H1 (cell line): ENCODE measurements around the gene RCHY1. TPM values are rescaled to one million over a fixed set of nuclear protein-coding genes. Genes with fewer than 3 reads are reported as not detected.

ENCODE experiments used
- CTCF ChIA-PET: fragments of 300-600 bp; sonication (Branson Sonifier 250); formaldehyde crosslinking; loops from one replicate; lab custom pipeline; 2021; ENCODE audit not compliant: partially characterized antibody; lab: Charles Lee
- POLR2A ChIA-PET: fragments of 300-600 bp; sonication (Branson Sonifier 250); formaldehyde crosslinking; loops from one replicate; lab custom pipeline; 2021; ENCODE audit warnings: inconsistent platforms; ENCODE audit not compliant: partially characterized antibody; lab: Charles Lee
- DNase-seq, 2 experiments: peaks; one replicate each; pipeline versions ENCODE4 v3.0.0 to v3.0.0-alpha.2; 2010 to 2022; ENCODE audit warnings: low spot score in 2 of 2, low read depth in 1 of 2, mixed read lengths in 1 of 2
- FAIRE-seq: peaks from 2 replicates; lab custom pipeline; 2011; peaks lifted over from hg19 to GRCh38; lab: Jason Lieb, UNC
- H2AFZ ChIP-seq: 2 replicates; pipeline ENCODE4 v1.8.1; 2012; ENCODE audit warnings: low read length, inconsistent platforms
- H2AK5ac ChIP-seq: 2 replicates; pipeline ENCODE4 v1.6.1; 2013; ENCODE audit warnings: low read depth, low read length
- H2BK120ac ChIP-seq: replicated peaks from 2 replicates; pipeline ENCODE3; 2013; ENCODE audit warnings: low read depth, low read length, inconsistent platforms
- H2BK12ac ChIP-seq: 2 replicates; pipeline ENCODE4 v1.6.1; 2013; ENCODE audit warnings: low read depth, low read length
- H2BK15ac ChIP-seq: 2 replicates; pipeline ENCODE4 v1.6.1; 2013; ENCODE audit warnings: low read length
- H2BK20ac ChIP-seq: 2 replicates; pipeline ENCODE4 v1.6.1; 2013; ENCODE audit warnings: low read length
- H2BK5ac ChIP-seq: 2 replicates; pipeline ENCODE4 v1.6.1; 2013; ENCODE audit warnings: low read depth, low read length
- H3K14ac ChIP-seq: 2 replicates; pipeline ENCODE4 v1.6.1; 2013; ENCODE audit warnings: inconsistent platforms; ENCODE audit not compliant: insufficient read length
- H3K18ac ChIP-seq: 2 replicates; pipeline ENCODE4 v1.6.1; 2013; ENCODE audit warnings: low read length; ENCODE audit errors: extremely low read depth
- H3K23ac ChIP-seq: 2 replicates; pipeline ENCODE4 v1.6.1; 2013; ENCODE audit warnings: inconsistent platforms; ENCODE audit not compliant: insufficient read length
- H3K23me2 ChIP-seq: 2 replicates; pipeline ENCODE4 v1.6.1; 2013; ENCODE audit warnings: low read depth, low read length
- H3K27ac ChIP-seq: 2 replicates; pipeline ENCODE4 v1.6.1; 2011; ENCODE audit warnings: low read depth, low read length, inconsistent platforms
- H3K27me3 ChIP-seq, 4 experiments: replicated peaks in 1 of 4; 1 replicate in 1 of 4; 2 replicates in 3 of 4; pipeline versions ENCODE4 v1.6.1 to v1.8.1; 2011 to 2013; ENCODE audit warnings: low read length in 3 of 4, mild to moderate bottlenecking in 3 of 4, inconsistent platforms in 2 of 4, mixed read lengths in 2 of 4, moderate library complexity in 1 of 4; ENCODE audit not compliant: control insufficient read depth in 3 of 4, insufficient read depth in 3 of 4; ENCODE audit errors: extremely low read depth in 1 of 4
- H3K36me3 ChIP-seq, 4 experiments: 2 replicates each; pipeline versions ENCODE4 v1.6.1 to v1.8.1; 2011 to 2013; ENCODE audit warnings: mild to moderate bottlenecking in 4 of 4, low read length in 3 of 4, moderate library complexity in 2 of 4, control low read depth in 1 of 4, inconsistent platforms in 1 of 4; ENCODE audit not compliant: insufficient read depth in 4 of 4, control insufficient read depth in 2 of 4
- H3K4ac ChIP-seq: replicated peaks from 2 replicates; pipeline ENCODE3; 2013; ENCODE audit warnings: low read length, low read depth, mixed read lengths, inconsistent platforms; ENCODE audit not compliant: insufficient read length
- H3K4me1 ChIP-seq, 4 experiments: replicated peaks in 1 of 4; 1 replicate in 1 of 4; 2 replicates in 3 of 4; pipeline versions ENCODE4 v1.6.1 to v1.8.1; 2011 to 2013; ENCODE audit warnings: low read length in 3 of 4, inconsistent platforms in 2 of 4, mixed read lengths in 1 of 4; ENCODE audit not compliant: insufficient read depth in 4 of 4, control insufficient read depth in 3 of 4
- H3K4me2 ChIP-seq, 2 experiments: 2 replicates each; pipeline versions ENCODE4 v1.6.1 to v1.8.1; 2011 to 2013; ENCODE audit warnings: low read depth in 2 of 2, low read length in 2 of 2, control low read depth in 1 of 2, inconsistent platforms in 1 of 2, mild to moderate bottlenecking in 1 of 2; ENCODE audit not compliant: insufficient read depth in 1 of 2
- H3K4me3 ChIP-seq, 4 experiments: fragments of 200-600, 300-600 bp in 1 of 4; sonication (generic), shearing (Covaris generic), sonication (Bioruptor Twin) in 1 of 4; 2 replicates each; pipeline versions ENCODE4 v1.5.1 to v1.8.1; 2011 to 2016; ENCODE audit warnings: low read length in 4 of 4, low read depth in 3 of 4, control low read depth in 2 of 4, inconsistent platforms in 2 of 4, mild to moderate bottlenecking in 2 of 4, mixed read lengths in 1 of 4, moderate library complexity in 1 of 4; ENCODE audit not compliant: insufficient read depth in 2 of 4; ENCODE audit errors: extremely low read depth in 1 of 4
- H3K56ac ChIP-seq: replicated peaks from 2 replicates; pipeline ENCODE3; 2013; ENCODE audit warnings: low read depth, mild to moderate bottlenecking, mixed read lengths, low read length, inconsistent platforms; ENCODE audit not compliant: insufficient read length
- H3K79me1 ChIP-seq: 2 replicates; pipeline ENCODE4 v1.6.1; 2013; ENCODE audit warnings: low read depth, low read length, control low read depth
- H3K79me2 ChIP-seq, 2 experiments: 2 replicates each; pipeline versions ENCODE4 v1.6.1 to v1.8.1; 2012 to 2013; ENCODE audit warnings: low read length in 2 of 2, mild to moderate bottlenecking in 2 of 2, inconsistent platforms in 1 of 2; ENCODE audit not compliant: insufficient read depth in 2 of 2, control insufficient read depth in 1 of 2
- H3K9ac ChIP-seq, 4 experiments: replicated peaks in 1 of 4; 1 replicate in 1 of 4; 2 replicates in 3 of 4; pipeline versions ENCODE4 v1.6.1 to v1.8.1; 2011 to 2013; ENCODE audit warnings: low read depth in 3 of 4, low read length in 3 of 4, control low read depth in 2 of 4, mild to moderate bottlenecking in 2 of 4, moderate library complexity in 2 of 4, inconsistent platforms in 1 of 4; ENCODE audit errors: extremely low read depth in 1 of 4
- H3K9me3 ChIP-seq, 2 experiments: 2 replicates each; pipeline versions ENCODE4 v1.6.1 to v1.8.1; 2012 to 2013; ENCODE audit warnings: mild to moderate bottlenecking in 2 of 2, moderate library complexity in 2 of 2, control low read depth in 1 of 2, inconsistent platforms in 1 of 2, low read depth in 1 of 2, low read length in 1 of 2, mixed read lengths in 1 of 2; ENCODE audit not compliant: insufficient read depth in 2 of 2
- H4K20me1 ChIP-seq, 2 experiments: replicated peaks in 1 of 2; 2 replicates each; pipeline versions ENCODE3 to v1.8.1; 2011 to 2013; ENCODE audit warnings: inconsistent platforms in 2 of 2, low read length in 2 of 2, mild to moderate bottlenecking in 1 of 2; ENCODE audit not compliant: insufficient read depth in 2 of 2, control insufficient read depth in 1 of 2
- H4K5ac ChIP-seq: 2 replicates; pipeline ENCODE4 v1.6.1; 2013; ENCODE audit warnings: low read length, low read depth, mixed read lengths, inconsistent platforms; ENCODE audit not compliant: insufficient read length
- H4K8ac ChIP-seq: 2 replicates; pipeline ENCODE4 v1.8.0; 2013; ENCODE audit warnings: mild to moderate bottlenecking, moderate library complexity, low read length, inconsistent platforms; ENCODE audit not compliant: insufficient read depth; ENCODE audit errors: extremely low read depth
- H4K91ac ChIP-seq: replicated peaks from 2 replicates; pipeline ENCODE3; 2013; ENCODE audit warnings: low read length, mixed read lengths, inconsistent platforms; ENCODE audit not compliant: insufficient read length
- CEBPB ChIP-seq: IDR thresholded peaks from 2 replicates; pipeline ENCODE4 v1.6.1; 2012; ENCODE audit warnings: low read depth, low read length
- ZNF274 ChIP-seq: IDR thresholded peaks from 2 replicates; pipeline ENCODE4 v1.7.0; 2012; ENCODE audit warnings: low read length, borderline replicate concordance; ENCODE audit errors: extremely low read depth
- WGBS, 2 experiments: shearing (Covaris generic) in 1 of 2; methylation state at CpG; one replicate each; pipeline versions ENCODE4 v1.1.6 to v1.1.7; 2013 to 2015; ENCODE audit warnings: low lambda C conversion rate in 2 of 2, mixed read lengths in 2 of 2, inconsistent platforms in 1 of 2, low coverage in 1 of 2, missing lambda C conversion rate in 1 of 2; ENCODE audit not compliant: insufficient replicate concordance in 2 of 2, insufficient coverage in 1 of 2, insufficient read length in 1 of 2; ENCODE audit errors: extremely low coverage in 1 of 2, missing lambda C conversion rate in 1 of 2; 5-methylcytosine and 5-hydroxymethylcytosine counted together
- polyA plus RNA-seq, 7 experiments: library from polyadenylated mRNA; depleted of rRNA in 3 of 7; stranded (reverse) in 5 of 7; unstranded in 2 of 7; fragments of >200 nt in 5 of 7; fragments of 200-250 nt in 2 of 7; gene quantifications; 1 replicate in 5 of 7; 2 replicates in 1 of 7; 4 replicates in 1 of 7; pipeline versions ENCODE4 v1.2.1 to v1.2.3, GENCODE V29; 2011 to 2013; ENCODE audit warnings: missing spikeins in 2 of 7, mixed read lengths in 2 of 7
- total RNA-seq: library from RNA; stranded (reverse); fragmentation: NEBNext Ultra II Directional; extraction: Animal tissue kit (Norgen Biotek cat#: 25700); gene quantifications from 2 replicates; pipeline ENCODE4 v1.2.1, GENCODE V29; 2021

The RCHY1 gene
- total and polyA plus RNA-seq, 2 of the 8 experiments (the other 6 are each of a cell fraction or from before 2014, with no cell fraction given), result 30.3 to 44.0 TPM

DNA sequence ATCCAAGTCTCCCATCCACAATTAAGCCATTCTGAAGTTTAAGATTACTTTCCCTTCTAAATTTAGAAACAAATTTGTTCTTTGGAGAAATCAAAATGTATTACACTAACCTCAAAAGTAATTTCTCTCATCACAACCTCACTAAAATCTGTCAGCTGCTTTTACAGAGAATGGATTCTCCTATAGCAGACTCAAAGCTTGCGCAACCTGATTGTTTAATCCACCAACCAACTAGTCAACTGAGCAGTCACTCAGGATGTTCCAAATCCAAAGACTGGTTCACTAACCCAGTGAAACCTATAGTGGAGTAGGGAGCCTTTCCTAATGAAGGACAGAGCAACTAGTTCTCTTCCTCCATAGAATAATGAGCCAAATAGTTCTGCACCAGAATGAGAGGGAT is 44.3 kb downstream of the RCHY1 start:
- no peak overlapping the region for H3K4me2 ChIP-seq
- H2AK5ac ChIP-seq, result no peak overlapping the region
- no peaks in the 10 kb centered on the region for H3K36me3 ChIP-seq
- TF ChIP-seq ZNF274 (no peak), CEBPB (peak; percentile 65; the same call in 1 of the 2 replicates)
- H3K23ac ChIP-seq, result no peak overlapping the region
- no peak overlapping the region for H4K8ac ChIP-seq
- no peak overlapping the region for H3K27ac ChIP-seq
- H4K91ac ChIP-seq, result no peak overlapping the region
- no peaks in the 10 kb centered on the region for H3K27me3 ChIP-seq
- H2BK120ac ChIP-seq, result no peak overlapping the region
- no peak overlapping the region for H3K56ac ChIP-seq
- H2BK12ac ChIP-seq, result no peak overlapping the region
- H3K4me3 ChIP-seq, result no peak overlapping the region
- WGBS, 2 experiments, result 100% methylated on average over 1 of the region's 1 CpG; no CpG with 5 or more reads in 1 of the 2 experiments
- H3K23me2 ChIP-seq, result no peaks in the 10 kb centered on the region
- CTCF ChIA-PET, result interaction anchor here (0.6 to 2.7 kb wide), 8 partner anchors 9 to 794 kb away, joined by 3 to 17 read pairs (median 3); no protein-coding TSS in a partner anchor
- H2BK20ac ChIP-seq, result no peak overlapping the region
- no peak overlapping the region for H2BK15ac ChIP-seq
- H4K20me1 ChIP-seq, result no peaks in the 10 kb centered on the region
- DNase-seq (no peak), FAIRE-seq (no peak)
- H3K79me2 ChIP-seq, result no peaks in the 10 kb centered on the region
- no peaks in the 10 kb centered on the region for H3K79me1 ChIP-seq
- H3K4ac ChIP-seq, result no peak overlapping the region
- H3K4me1 ChIP-seq, result no peaks in the 10 kb centered on the region
- POLR2A ChIA-PET, result interaction anchor here (1.2 to 1.8 kb wide), 2 partner anchors 11 to 42 kb away, joined by 4 read pairs; no protein-coding TSS in a partner anchor
- no peaks in the 10 kb centered on the region for H3K9me3 ChIP-seq
- no peak overlapping the region for H2AFZ ChIP-seq
- H2BK5ac ChIP-seq, result no peak overlapping the region
- no peak overlapping the region for H3K9ac ChIP-seq
- H3K14ac ChIP-seq, result no peak overlapping the region
- no peak overlapping the region for H3K18ac ChIP-seq
- H4K5ac ChIP-seq, result no peak overlapping the region
